ENCODE measurements around the gene PLEKHD1.

The PLEKHD1 gene

DNA sequence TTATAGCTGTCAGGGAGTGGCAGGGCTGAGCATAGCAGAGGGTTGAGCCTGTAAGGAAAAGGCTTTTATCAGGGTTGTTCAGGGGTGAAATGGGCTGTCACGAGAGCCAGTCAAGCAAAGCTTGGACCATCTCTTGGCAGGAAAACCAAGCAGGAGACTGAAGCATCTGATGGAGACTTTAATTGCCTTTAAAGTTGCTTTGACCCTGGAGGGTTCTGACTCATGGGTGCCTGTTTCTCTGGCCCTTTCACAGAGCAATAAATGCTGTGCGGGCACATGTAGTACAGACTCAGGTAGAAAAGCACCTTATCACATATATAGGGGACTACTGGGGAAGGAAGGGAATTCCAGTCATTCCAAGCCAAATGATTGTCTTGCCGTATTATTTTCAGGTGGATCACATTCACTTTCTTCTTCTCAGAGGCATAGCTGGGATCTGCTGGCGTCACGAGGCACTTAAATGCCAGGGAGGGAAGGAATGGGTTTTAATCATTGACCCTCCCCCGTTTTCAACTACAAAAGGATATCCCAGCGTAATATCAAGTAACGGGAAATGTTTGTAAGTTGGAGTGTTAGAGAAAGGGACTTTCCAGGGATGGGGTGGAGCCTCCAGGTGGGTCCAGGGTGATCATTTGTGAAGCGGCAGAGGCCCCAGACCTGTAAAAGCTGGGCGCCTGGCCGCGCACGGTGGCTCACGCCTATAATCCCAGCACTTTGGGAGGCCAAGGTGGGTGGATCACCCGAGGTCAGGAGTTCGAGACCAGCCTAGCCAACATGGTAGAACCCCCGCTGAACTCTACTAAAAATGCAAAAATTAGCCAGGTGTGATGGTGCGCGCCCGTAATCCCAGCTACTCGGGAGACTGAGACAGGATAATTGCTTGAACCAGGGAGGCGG is 34.9 kb downstream of the PLEKHD1 start:
- DNase-seq: no peak

DNA sequence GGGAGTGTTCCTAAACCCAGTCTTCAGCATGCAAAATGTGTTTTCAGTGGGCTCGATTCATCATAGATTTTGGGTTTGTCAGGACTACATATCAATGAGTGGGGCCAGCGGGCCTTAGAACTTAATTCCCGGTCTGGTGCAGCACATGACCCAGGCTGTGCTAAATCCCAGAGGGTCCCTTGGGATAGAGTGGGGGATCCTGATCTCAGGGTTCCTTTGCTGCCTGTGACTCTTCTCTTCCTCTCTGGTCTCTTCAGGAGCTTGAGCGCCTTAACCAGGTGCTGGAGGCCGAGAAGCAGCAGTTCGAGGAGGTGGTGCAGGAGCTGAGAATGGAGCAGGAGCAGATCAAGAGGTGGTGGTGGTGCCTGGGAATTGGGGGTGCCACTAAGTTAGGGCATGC is 37.5 kb downstream of the PLEKHD1 start:
- DNase-seq: no peak

DNA sequence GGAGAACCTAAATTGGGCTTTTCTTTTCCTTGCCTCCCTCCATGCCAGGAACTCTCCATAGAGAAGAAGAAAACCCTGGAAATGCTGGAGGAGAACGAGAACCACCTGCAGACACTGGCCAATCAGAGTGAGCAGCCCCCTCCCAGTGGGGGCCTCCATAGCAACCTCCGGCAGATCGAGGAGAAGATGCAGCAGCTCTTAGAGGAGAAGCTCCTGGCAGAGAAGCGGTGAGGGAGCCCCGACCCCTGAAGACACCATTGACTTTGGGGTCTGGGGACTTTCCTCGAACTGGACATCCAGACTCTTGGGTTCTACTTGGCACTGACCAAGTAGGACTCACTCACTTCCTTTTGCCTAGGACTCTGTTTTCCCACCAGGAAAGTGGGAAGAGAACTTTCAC is 41.4 kb downstream of the PLEKHD1 start:
- no peak for DNase-seq

DNA sequence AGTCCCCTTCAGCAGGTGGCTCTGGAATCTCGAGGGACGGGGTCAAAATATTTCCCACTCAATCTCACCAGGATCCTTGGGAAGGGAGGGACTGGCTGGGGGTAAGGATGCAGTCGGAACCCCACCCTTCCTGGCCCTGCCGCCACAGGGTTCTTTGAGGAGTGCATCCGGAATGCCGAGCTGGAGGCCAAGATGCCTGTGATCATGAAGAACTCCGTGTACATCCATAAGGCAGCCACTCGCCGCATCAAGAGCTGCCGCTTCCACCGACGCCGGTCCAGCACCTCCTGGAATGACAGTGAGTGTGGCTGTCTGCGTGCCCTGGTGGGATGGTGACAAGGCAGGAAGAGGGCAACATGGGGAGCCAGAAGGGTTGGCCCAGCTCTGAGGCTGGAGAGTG is 43.1 kb downstream of the PLEKHD1 start:
- DNase-seq: no peak

DNA sequence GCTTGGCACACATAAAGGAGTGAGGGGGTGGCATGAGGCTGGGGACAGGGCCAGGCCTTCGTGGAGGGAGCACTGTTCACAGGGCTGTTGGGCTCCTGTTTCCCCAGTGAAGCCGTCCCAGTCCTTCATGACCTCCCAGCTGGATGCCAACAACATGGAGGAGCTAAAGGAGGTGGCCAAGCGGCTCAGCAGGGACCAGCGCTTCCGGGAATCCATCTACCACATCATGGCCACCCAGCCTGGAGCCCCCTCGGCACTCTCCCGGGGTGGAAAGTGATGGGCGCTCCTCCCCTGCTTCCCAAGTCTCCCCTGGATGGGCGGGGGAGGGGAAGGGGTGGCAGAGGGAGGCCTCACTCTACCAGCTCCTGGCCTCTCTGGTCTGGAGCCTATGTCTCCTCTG is 43.6 kb downstream of the PLEKHD1 start:
- no peak for DNase-seq

- DNase-seq: no peak
Measured at GRCh38 chr14:69528930-69529329, 44.4 kb downstream of the PLEKHD1 start.

- no peak for DNase-seq
Measured at GRCh38 chr14:69529563-69529962, 45.0 kb downstream of the PLEKHD1 start.

- no peak for DNase-seq
Measured at GRCh38 chr14:69530095-69530494, 45.6 kb downstream of the PLEKHD1 start.

- no peak for DNase-seq
Measured at GRCh38 chr14:69531135-69531534, 46.6 kb downstream of the PLEKHD1 start.

DNA sequence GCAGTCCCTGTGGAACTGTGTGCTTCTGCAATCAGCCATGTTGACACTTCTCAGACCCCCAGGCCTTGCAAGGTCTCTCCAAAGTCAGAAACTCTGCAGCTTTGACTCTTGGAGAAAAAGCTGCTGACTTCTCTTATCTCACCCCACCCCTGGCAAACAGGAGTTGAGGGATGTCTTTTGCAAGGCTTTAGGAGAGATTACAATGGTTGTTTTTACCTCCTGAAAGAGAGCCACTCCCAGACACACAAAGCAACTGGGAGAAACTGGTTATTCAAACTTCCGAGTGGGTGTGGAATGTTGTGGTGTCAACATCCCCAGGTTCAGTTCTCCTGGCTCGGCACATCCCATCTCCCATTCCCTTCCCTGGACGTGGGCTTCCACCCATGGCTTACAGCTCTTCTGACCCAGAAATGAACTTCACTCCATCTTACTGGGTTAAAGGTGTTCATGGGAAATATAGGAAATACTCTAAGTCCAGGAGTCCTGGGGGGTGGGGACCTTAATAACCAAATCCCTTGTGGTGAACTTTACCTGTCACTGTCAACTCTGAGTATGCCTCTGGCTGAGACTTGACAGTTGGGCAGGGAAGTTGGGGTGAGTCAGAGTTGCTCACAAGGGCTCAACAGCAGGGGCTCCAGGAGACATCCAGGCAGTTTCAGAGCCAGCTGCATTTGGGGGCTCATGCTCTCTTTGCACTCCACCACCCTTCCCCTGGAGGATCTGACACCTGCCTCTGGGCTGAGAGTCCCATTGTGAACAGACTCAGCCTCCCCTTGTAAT is 48.2 kb downstream of the PLEKHD1 start:
- DNase-seq: no peak

- DNase-seq: peak; percentile 55
Measured at GRCh38 chr14:69535230-69535848, 50.8 kb downstream of the PLEKHD1 start.

DNA sequence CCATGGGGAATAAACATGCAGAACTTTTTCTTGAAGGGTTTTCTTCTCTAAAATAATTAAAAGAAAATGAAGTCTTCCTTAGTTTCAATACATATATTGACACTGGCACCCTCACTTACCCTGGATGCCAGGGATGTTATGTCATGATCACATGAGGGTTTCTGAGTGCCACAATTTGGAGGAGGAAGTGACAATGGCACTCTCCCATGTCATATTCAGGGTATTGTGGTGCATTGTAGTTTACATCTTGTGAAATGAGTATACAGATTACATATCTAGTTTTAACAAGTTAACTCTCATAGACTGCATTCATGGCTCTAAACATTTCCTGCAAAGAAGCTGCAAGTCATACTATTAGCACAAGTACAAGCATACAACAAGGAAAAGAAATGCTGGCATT is 52.4 kb downstream of the PLEKHD1 start:
- no peak for DNase-seq

DNA sequence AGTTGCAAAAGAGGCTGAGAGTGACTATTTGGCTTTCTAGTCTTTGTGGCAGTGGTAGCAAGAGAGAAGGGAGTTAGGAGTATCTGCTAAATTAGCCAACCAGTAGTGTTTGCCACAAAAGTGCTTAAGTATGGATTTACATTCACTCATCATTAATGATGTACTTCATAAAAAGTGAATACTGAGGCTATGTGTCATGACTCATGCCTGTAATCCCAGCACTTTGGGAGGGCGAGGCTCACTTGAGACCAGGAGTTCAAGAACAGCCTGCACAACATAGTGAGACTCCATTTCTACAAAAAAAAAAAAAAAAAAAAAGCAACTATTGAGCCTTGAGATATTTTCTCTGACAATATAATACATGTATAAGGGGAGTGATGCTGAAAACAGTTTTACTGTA is 53.4 kb downstream of the PLEKHD1 start:
- DNase-seq: no peak

GRCh38 chr14:69538766-69539165 is 54.2 kb downstream of the PLEKHD1 start:
- DNase-seq: no peak

DNA sequence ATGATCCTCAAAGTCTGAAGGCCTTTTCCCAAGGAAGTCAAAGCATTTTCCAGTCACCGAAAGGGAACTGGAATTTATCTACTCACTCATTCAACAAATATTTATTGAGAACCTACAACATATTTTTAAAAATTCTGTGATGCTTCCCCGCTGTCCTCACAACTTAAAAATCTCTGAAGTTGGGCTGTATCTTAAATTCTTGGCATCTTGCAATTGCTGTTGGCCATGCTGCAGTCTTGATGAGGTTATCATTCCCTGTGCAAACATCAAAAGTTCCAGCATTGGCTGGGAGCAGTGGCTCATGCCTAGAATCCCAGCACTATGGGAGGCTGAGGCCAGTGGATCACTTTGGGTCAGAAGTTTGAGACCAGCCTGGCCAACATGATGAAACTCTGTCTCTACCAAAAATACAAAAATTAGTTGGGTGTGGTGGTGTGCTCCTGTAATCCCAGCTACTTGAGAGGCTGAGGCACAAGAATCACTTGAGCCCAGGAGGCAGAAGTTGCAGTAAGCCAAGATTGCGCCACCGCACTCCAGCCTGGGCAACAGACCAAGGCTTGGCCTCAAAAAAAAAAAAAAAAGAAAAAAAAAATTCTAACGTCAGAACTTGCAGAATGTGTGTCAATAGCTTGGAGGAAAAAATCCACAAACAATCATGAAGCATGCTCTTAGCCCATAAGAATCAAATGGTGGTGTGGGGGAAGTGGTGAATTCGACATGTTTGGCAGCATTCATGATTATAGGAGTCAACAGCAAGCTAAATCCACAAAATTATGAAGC is 55.3 kb downstream of the PLEKHD1 start:
- peak; percentile 39 for DNase-seq

- no peak for DNase-seq
Measured at GRCh38 chr14:69540654-69541335, 56.3 kb downstream of the PLEKHD1 start.

GRCh38 chr14:69542311-69542710 is 57.8 kb downstream of the PLEKHD1 start:
- DNase-seq: no peak

GRCh38 chr14:69543341-69544115 is 59.0 kb downstream of the PLEKHD1 start:
- DNase-seq: peak; percentile 93

DNA sequence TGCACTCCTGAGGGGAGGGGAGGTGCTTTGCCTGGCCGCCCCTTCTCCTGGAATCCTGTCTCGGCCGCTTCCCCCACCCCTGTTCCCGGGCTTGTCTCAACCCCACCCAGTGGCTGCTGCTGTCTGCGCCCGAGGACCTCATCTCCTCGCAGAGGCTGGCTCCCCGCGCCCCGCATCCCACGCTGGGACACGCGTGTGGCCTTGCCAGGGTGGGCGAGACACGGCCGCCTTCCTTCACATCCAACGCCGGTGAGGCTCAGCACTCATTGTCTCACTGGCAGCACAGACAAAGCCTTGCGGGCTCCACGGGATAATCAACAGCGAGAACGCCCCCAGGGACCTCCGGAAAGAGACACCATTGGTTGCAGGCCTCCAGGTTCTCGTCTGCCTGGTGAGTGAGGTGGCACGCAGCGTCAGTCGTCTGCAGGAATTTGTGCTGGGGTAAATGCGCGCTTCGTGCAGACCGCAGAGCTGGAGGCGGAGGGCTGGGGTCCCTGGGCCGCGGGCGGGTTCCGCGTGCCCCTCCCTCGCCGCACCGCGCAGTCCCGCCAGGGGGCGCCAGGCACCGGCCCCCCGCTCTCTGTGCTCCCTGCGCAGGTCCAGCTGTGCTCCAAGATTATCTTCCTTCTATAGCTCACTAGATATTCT is 63.3 kb downstream of the PLEKHD1 start:
- DNase-seq: peak; percentile 26

- DNase-seq: no peak
Measured at GRCh38 chr14:69548566-69548965, 64.0 kb downstream of the PLEKHD1 start.

GRCh38 chr14:69551511-69551910 is 67.0 kb downstream of the PLEKHD1 start:
- no peak for DNase-seq

Data from fibroblast of upper back skin (primary cell).